SK-N-SH (cell line): ENCODE measurements around the gene OPHN1.

Experiments used
- CTCF ChIP-seq: fragments of 200-600 bp; sonication (generic); IDR thresholded peaks from 2 replicates; pipeline ENCODE4 v1.6.1; 2017; ENCODE audit warnings: antibody characterized with exemption, mild to moderate bottlenecking, moderate library complexity
- ELF1 ChIP-seq: IDR thresholded peaks from 2 replicates; pipeline ENCODE4 v1.4.0; 2012
- FOXJ3 ChIP-seq: sonication (generic); formaldehyde crosslinking; IDR thresholded peaks from 2 replicates; pipeline ENCODE4 v1.5.1; 2020; ENCODE audit warnings: mild to moderate bottlenecking, missing genetic modification reagents
- GABPA ChIP-seq: IDR thresholded peaks from 2 replicates; pipeline ENCODE4 v1.4.0; 2012; ENCODE audit warnings: low read depth, mild to moderate bottlenecking
- JUND ChIP-seq: IDR thresholded peaks from 2 replicates; pipeline ENCODE4 v1.4.0; 2012
- MAX ChIP-seq: IDR thresholded peaks from 2 replicates; pipeline ENCODE4 v1.4.0; 2012; ENCODE audit warnings: low read depth
- MEF2A ChIP-seq: IDR thresholded peaks from 2 replicates; pipeline ENCODE4 v1.4.0; 2012; ENCODE audit warnings: low read depth, borderline replicate concordance
- RAD21 ChIP-seq: IDR thresholded peaks from 2 replicates; pipeline ENCODE4 v1.6.1; 2012; ENCODE audit warnings: mild to moderate bottlenecking, low read length
- TEAD4 ChIP-seq: IDR thresholded peaks from 2 replicates; pipeline ENCODE4 v1.4.0; 2012; ENCODE audit warnings: mild to moderate bottlenecking, borderline replicate concordance; ENCODE audit not compliant: insufficient read depth

- TF ChIP-seq GABPA: no peak
- no peak for TF ChIP-seq JUND
- TF ChIP-seq MEF2A: no peak
- TF ChIP-seq FOXJ3 (CRISPR knock-in tag): no peak
- TF ChIP-seq CTCF: no peak
- TF ChIP-seq RAD21: no peak
- no peak for TF ChIP-seq ELF1
- no peak for TF ChIP-seq TEAD4
- TF ChIP-seq MAX: no peak
Measured at GRCh38 chrX:68204521-68205038, 228.7 kb downstream of the OPHN1 start.
